Measurements from ENCODE around the gene APOB.

The APOB gene

GRCh38 chr2:21028021-21028947, 15.6 kb downstream of the APOB start:
- no peaks in the 10 kb centered on the region for H3K9me3 ChIP-seq (ENCODE audit: control insufficient read depth, low read depth, low read length)
- H3K27me3 ChIP-seq (ENCODE audit: control insufficient read depth, insufficient read depth, low read length): no peaks in the 10 kb centered on the region
- H3K4me3 ChIP-seq (ENCODE audit: low read length): no peak overlapping the region
- no peak overlapping the region for H3K27ac ChIP-seq (ENCODE audit: low read length)
- H3K4me1 ChIP-seq (ENCODE audit: control insufficient read depth, low read depth, low read length): no peaks in the 10 kb centered on the region
- no peak overlapping the region for H3K9ac ChIP-seq (ENCODE audit: low read length)
- no peaks in the 10 kb centered on the region for H3K36me3 ChIP-seq (ENCODE audit: control insufficient read depth, low read depth, low read length)

- Histone ChIP-seq H3K27me3 (ENCODE audit: control insufficient read depth, insufficient read depth, low read length) (no peaks in the 10 kb centered on the region), H3K36me3 (ENCODE audit: control insufficient read depth, low read depth, low read length) (no peaks in the 10 kb centered on the region), H3K9me3 (ENCODE audit: control insufficient read depth, low read depth, low read length) (no peaks in the 10 kb centered on the region), H3K27ac (ENCODE audit: low read length) (no peak overlapping the region), H3K4me1 (ENCODE audit: control insufficient read depth, low read depth, low read length) (no peaks in the 10 kb centered on the region), H3K4me3 (ENCODE audit: low read length) (no peak overlapping the region), H3K9ac (ENCODE audit: low read length) (no peak overlapping the region)
These were observed 17.2 kb downstream of the APOB start for GRCh38 chr2:21026479-21027282.

- no peaks in the 10 kb centered on the region for H3K4me1 ChIP-seq (ENCODE audit: control insufficient read depth, low read depth, low read length)
- no peaks in the 10 kb centered on the region for H3K9me3 ChIP-seq (ENCODE audit: control insufficient read depth, low read depth, low read length)
- H3K36me3 ChIP-seq (ENCODE audit: control insufficient read depth, low read depth, low read length): no peaks in the 10 kb centered on the region
- H3K27me3 ChIP-seq (ENCODE audit: control insufficient read depth, insufficient read depth, low read length): no peaks in the 10 kb centered on the region
- no peak overlapping the region for H3K9ac ChIP-seq (ENCODE audit: low read length)
- no peak overlapping the region for H3K4me3 ChIP-seq (ENCODE audit: low read length)
- no peak overlapping the region for H3K27ac ChIP-seq (ENCODE audit: low read length)
These were observed 18.0 kb downstream of the APOB start for GRCh38 chr2:21025690-21026478.

GRCh38 chr2:21024722-21025389, 19.0 kb downstream of the APOB start:
- Histone ChIP-seq H3K9ac (ENCODE audit: low read length) (no peak overlapping the region), H3K27me3 (ENCODE audit: control insufficient read depth, insufficient read depth, low read length) (no peaks in the 10 kb centered on the region), H3K9me3 (ENCODE audit: control insufficient read depth, low read depth, low read length) (no peaks in the 10 kb centered on the region), H3K4me3 (ENCODE audit: low read length) (no peak overlapping the region), H3K36me3 (ENCODE audit: control insufficient read depth, low read depth, low read length) (no peaks in the 10 kb centered on the region), H3K27ac (ENCODE audit: low read length) (no peak overlapping the region), H3K4me1 (ENCODE audit: control insufficient read depth, low read depth, low read length) (no peaks in the 10 kb centered on the region)

- no peaks in the 10 kb centered on the region for H3K4me1 ChIP-seq (ENCODE audit: control insufficient read depth, low read depth, low read length)
- H3K9ac ChIP-seq (ENCODE audit: low read length): no peak overlapping the region
- H3K4me3 ChIP-seq (ENCODE audit: low read length): no peak overlapping the region
- no peaks in the 10 kb centered on the region for H3K9me3 ChIP-seq (ENCODE audit: control insufficient read depth, low read depth, low read length)
- H3K27ac ChIP-seq (ENCODE audit: low read length): no peak overlapping the region
- H3K27me3 ChIP-seq (ENCODE audit: control insufficient read depth, insufficient read depth, low read length): no peaks in the 10 kb centered on the region
- H3K36me3 ChIP-seq (ENCODE audit: control insufficient read depth, low read depth, low read length): no peaks in the 10 kb centered on the region
These were observed 19.7 kb downstream of the APOB start for GRCh38 chr2:21024198-21024597.

- no peak overlapping the region for H3K4me3 ChIP-seq (ENCODE audit: low read length)
- no peaks in the 10 kb centered on the region for H3K27me3 ChIP-seq (ENCODE audit: control insufficient read depth, insufficient read depth, low read length)
- H3K36me3 ChIP-seq (ENCODE audit: control insufficient read depth, low read depth, low read length): no peaks in the 10 kb centered on the region
These were observed 20.3 kb downstream of the APOB start for GRCh38 chr2:21023419-21024181.

GRCh38 chr2:21022792-21023367, 21.0 kb downstream of the APOB start:
- no peaks in the 10 kb centered on the region for H3K4me1 ChIP-seq (ENCODE audit: control insufficient read depth, low read depth, low read length)
- no peaks in the 10 kb centered on the region for H3K27me3 ChIP-seq (ENCODE audit: control insufficient read depth, insufficient read depth, low read length)
- H3K4me3 ChIP-seq (ENCODE audit: low read length): no peak overlapping the region
- H3K27ac ChIP-seq (ENCODE audit: low read length): no peak overlapping the region
- H3K9ac ChIP-seq (ENCODE audit: low read length): no peak overlapping the region
- H3K36me3 ChIP-seq (ENCODE audit: control insufficient read depth, low read depth, low read length): no peaks in the 10 kb centered on the region
- no peaks in the 10 kb centered on the region for H3K9me3 ChIP-seq (ENCODE audit: control insufficient read depth, low read depth, low read length)

More at GRCh38 chr2:21023419-21024181, 20.3 kb downstream of the APOB start:
- no peak overlapping the region for H3K27ac ChIP-seq (ENCODE audit: low read length)
- no peaks in the 10 kb centered on the region for H3K9me3 ChIP-seq (ENCODE audit: control insufficient read depth, low read depth, low read length)
- H3K4me1 ChIP-seq (ENCODE audit: control insufficient read depth, low read depth, low read length): no peaks in the 10 kb centered on the region
- H3K9ac ChIP-seq (ENCODE audit: low read length): no peak overlapping the region

- no peaks in the 10 kb centered on the region for H3K9me3 ChIP-seq (ENCODE audit: control insufficient read depth, low read depth, low read length)
- H3K4me3 ChIP-seq (ENCODE audit: low read length): no peak overlapping the region
- no peaks in the 10 kb centered on the region for H3K4me1 ChIP-seq (ENCODE audit: control insufficient read depth, low read depth, low read length)
- no peak overlapping the region for H3K9ac ChIP-seq (ENCODE audit: low read length)
- no peak overlapping the region for H3K27ac ChIP-seq (ENCODE audit: low read length)
- H3K27me3 ChIP-seq (ENCODE audit: control insufficient read depth, insufficient read depth, low read length): no peaks in the 10 kb centered on the region
- no peaks in the 10 kb centered on the region for H3K36me3 ChIP-seq (ENCODE audit: control insufficient read depth, low read depth, low read length)
These were observed 22.4 kb downstream of the APOB start for GRCh38 chr2:21021430-21021829.

GRCh38 chr2:21020668-21021288, 23.1 kb downstream of the APOB start:
- H3K4me3 ChIP-seq (ENCODE audit: low read length): no peak overlapping the region
- H3K27ac ChIP-seq (ENCODE audit: low read length): no peak overlapping the region
- no peaks in the 10 kb centered on the region for H3K27me3 ChIP-seq (ENCODE audit: control insufficient read depth, insufficient read depth, low read length)
- no peaks in the 10 kb centered on the region for H3K36me3 ChIP-seq (ENCODE audit: control insufficient read depth, low read depth, low read length)
- H3K9me3 ChIP-seq (ENCODE audit: control insufficient read depth, low read depth, low read length): no peaks in the 10 kb centered on the region
- no peaks in the 10 kb centered on the region for H3K4me1 ChIP-seq (ENCODE audit: control insufficient read depth, low read depth, low read length)
- no peak overlapping the region for H3K9ac ChIP-seq (ENCODE audit: low read length)

Measured in iPS-18a (cell line).